DMS 273 (cell line): ENCODE results near the gene RTF1.
A peak's percentile ranks its signal among the peaks of the same experiment; 100 is the strongest.

Source experiments
- DNase-seq: peaks from one replicate; lab custom pipeline; 2025; ENCODE audit not compliant: unreplicated experiment; lab: John Stamatoyannopoulos, UW

Gene RTF1

DNA sequence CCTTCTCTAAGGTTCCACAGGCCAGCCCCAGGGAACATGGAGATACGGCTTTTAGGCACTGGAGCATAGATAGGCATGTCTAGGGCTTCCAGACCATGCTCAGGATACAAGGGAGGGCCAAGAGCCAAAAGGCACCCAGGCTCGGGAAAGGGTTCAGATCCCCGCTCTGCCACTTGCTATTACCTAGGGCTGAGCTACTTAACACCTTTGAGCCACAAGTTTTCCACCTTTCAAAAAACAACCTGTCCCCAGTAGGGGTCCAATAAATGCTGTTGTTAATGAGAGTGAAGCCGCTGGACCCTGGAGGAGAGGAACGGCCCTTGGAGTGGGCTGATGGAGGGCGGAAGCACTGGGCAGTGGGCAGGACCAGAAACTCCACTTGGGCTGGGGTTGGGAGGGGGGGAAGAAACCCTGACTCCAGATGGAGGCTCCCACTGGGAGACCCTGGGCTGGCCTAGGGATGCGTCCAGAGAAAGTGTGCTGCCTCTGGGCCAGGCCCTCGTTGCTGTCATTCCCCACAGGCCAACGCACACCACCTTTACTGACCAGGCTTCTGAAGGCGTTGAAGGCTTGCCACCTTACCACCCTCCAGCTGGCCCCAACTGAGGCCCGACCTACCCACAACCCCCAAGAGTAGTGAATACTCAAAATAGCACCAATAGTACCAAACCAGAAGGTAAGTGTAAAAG is 68.2 kb downstream of the RTF1 start:
- DNase-seq: no peak

DNA sequence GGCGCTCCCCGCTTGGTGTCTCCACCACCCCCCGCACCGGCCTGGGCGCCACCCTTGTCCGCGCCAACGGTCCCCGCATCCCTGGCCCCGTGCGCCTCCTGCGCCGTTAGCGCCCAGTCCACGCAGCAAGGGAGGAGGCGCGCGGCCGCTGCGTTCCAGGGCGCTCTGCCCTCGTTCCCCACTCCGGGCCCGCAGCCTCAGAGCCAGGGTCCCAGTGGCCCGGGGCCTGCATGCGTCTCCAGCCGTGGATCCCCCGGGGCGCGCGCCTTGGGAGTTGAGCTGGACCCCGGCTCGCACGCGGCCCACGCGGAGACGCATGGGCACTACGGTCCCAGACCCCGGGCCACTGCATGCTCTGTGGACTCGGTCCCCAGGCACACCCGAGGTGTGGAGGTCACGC is 69.4 kb downstream of the RTF1 start:
- no peak for DNase-seq

DNA sequence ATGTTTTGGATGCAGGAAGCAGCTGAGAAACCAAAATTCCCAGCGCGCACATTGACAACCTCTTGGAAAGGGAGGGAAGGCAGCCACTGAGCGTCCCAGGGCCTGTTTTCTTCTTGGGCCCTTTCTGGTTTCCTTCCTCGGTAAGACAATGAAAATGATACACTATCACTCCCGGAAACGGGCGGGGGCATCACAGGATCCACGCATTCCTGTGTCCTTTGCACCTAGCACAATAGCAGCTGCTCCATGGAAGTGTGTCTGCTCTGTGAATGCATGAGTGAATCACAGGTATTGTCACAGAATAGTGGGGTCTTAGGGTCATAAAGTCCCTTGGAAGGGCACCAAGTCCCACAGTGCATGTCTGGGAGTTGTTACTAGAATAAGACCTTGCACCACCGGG is 70.5 kb downstream of the RTF1 start:
- no peak for DNase-seq

DNA sequence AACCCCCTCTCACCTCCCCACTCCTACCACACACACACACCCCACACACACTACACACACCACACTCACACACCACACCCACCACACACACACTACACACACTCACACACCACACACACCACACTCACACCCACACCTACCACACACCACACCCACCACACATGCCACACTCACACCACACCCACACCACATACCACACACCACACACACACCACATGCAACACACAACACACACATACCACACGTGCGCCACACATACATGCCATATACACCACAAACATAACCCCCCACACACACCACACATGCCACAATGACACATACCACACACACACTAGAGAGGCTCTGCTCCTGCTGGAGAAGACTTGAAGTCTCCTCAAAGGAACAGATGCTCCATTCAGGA is 70.9 kb downstream of the RTF1 start:
- no peak for DNase-seq

DNA sequence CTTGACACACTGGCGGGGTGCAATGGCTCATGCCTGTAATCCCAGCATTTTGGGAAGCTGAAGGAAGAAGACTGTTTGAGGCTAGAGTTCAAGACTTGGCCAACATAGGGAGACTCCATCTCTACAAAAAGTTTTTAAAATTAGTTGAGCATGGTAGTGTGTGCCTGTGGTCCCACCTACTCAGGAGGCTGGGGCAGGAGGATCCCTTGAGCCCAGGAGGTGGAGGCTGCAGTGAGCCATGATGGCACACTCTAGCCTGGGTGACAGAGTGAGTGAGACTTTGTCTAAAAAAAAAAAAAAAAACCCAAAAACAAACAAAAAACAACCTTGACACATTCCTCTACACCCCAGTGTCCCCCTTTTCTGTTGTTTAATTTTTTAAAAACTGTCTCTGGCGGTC is 72.7 kb downstream of the RTF1 start:
- DNase-seq: no peak

DNA sequence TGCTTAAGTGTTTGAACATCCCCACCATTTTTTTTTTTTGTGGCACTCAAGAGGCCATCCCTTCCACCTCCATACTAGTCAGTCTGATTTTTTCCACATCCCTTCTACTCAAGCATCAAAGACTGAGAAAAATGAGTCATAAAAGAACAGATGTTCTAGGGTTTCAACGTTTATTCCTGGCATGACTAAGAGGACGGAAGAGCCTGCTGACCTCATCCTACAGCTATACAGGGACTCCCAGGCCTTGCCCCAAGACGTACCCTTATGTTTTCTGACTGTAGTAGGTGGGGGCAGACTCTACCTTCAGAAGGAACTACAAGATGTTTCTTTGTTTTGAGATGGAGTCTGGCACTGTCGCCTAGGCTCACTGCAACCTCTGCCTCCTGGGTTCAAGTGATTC is 73.5 kb downstream of the RTF1 start:
- peak; percentile 67 for DNase-seq

DNA sequence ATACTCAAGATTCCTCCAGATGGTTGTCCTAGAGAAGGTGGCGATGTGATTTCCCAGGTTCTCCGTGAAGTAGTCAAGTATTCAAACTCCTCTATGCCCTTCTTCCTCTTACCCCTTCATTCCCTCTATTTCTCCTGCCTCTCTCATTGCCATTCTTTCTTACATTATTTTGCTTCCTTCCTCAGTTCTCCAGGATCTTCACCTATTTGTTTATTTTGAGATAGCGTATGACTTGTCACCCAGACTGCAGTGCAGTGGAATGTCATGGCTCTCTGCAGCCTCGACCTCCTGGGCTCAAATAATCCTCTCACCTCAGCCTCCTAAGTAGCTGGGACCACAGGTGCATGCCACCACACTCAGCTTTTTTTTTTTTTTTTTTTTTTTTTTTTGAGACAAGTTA is 75.0 kb downstream of the RTF1 start:
- DNase-seq: no peak

DNA sequence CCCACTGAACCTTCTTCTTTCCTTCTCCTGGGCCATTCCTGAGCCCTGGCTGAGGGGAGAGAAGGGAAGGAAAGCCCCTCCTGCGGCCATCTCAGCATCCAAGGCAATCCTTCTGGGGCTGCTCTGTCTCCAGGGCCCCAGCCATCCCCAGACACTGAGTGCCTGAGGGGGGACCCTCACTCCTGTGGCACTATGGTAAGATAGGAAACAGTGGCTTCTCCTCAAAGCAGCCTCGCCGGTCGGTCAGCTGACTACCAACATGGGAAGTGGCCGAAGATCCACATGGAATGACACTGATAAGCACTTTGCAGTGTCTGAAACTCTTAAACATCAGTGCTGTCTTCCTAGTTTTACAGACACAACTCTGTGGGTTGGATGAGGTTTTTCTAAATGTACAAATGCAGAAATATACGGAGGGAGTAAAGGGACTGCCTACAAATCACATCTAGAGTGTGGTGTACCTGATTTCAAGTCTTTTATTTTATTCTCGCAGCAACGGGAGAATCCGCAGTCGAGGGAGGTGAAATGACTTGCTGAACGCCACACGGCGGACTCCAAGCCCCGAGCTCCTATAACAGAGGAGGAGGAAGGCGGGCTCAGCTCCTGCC is 75.8 kb downstream of the RTF1 start:
- DNase-seq: no peak

DNA sequence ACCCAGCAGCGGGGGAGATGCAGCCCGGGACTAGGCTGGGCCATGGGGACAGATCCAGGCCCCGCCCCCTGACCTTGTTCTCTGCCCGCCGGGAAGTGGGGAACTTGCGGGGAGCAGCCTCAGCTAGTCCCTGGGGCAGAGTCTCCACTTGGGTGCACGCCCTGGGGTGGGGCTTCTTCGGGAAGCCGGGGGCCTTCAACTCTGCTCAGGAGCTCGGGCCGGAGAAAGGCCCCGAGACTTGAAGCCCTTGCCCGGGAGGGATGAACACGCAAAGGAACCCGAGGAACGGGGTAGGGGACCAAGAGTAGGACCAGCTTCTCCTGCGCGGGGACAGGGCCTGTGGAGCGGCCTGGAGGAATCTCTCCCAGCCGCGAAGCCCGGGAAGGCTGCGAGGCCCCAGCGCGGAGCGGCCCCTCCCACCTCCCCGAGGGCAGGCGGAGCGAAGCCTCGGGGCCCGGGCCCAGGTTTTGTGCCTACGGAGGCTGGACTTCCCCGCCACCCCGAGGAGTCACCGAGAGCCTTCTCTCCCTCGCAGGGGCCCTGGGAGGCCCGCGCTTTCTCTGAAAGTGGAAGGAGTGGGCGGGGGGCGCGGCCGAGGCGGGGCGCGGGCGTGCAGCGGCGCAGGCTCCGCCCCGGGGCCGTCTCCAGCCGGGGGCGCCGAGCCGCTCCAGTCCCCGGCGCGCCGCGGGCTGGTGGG is 76.5 kb downstream of the RTF1 start, which contains the start of gene ITPKA:
TSS of gene ITPKA (plus strand) at position 670 of the 697 bp plus-strand sequence. CDS start 54 bp downstream, outside the sequence.
- peak; percentile 83 for DNase-seq

DNA sequence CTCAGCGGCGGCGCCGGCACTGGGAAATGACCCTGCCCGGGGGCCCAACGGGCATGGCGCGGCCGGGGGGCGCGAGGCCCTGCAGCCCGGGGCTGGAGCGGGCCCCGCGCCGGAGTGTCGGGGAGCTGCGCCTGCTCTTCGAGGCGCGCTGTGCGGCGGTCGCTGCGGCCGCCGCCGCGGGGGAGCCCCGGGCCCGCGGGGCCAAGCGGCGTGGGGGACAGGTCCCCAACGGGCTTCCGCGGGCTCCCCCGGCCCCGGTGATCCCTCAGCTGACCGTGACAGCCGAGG is 77.0 kb downstream of the RTF1 start:
- no peak for DNase-seq

DNA sequence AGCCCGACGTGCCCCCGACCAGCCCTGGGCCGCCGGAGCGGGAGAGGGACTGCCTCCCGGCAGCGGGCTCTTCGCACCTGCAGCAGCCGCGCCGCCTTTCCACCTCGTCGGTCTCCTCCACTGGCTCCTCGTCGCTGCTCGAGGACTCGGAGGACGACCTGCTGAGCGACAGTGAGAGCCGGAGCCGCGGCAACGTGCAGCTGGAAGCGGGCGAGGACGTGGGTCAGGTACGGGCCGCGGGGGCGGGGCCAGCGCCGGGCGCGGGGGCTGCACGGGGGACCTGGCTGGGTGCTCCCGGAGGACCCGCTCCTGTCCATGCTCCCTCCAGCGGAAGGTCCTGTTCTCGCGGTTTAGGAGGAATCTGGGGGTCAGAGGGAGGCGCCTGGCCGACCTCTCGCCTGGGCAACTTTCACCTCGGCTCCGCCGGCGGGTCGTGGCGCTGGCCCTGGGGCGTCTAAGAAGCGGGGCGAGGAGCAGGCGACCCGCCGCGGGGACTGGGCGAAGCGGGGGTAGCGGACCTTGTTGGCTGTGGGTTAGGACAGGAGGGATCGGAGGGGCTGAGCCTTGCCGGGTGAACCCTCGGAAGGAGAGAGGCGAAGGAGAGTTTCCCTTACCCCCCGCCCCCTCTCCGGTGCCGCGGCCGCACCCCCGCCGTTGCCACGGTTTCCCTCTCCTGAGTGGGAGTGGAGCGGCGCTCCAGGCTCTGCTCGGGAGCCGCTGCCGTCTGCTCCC is 77.5 kb downstream of the RTF1 start:
- peak; percentile 57 for DNase-seq

DNA sequence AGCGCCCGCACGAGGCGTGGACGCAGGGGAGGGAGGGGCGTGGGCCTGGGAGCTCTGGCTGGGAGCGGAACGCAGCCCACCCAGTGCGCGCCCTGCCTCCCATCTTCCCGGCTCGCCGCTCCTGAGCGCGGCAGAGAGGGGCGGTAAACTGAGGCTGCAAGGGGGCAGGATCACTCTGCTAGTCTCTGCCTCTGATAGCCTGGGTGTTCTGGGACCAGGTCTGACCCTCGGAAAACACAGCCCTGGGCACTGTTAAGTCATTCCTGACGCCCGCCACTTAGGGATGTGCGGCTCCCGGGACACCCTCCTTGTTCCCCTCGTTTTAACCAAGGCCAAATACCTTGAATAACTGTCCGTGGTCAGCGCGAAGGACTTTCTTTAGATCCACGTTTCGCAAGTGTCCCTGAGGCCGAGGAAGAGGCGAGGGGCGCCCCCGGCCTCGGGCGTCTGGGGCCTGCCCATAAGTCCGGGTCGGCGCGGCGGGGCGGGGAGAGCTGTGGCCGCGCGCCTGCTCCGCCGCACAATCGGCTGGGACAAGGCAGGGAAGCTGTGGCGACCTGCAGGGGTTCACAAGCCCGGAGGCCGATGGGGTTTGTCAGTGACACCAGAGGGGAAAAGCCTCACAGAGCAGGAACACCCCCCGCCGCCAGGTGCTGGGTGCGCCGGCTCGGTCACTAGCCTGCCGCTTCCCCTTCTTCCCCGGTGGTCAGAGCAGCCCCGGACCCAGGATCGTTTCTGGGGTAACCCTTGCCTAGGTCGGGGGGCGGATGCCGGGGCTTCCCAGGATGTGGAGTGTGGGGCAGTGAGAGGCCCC is 78.2 kb downstream of the RTF1 start:
- no peak for DNase-seq

DNA sequence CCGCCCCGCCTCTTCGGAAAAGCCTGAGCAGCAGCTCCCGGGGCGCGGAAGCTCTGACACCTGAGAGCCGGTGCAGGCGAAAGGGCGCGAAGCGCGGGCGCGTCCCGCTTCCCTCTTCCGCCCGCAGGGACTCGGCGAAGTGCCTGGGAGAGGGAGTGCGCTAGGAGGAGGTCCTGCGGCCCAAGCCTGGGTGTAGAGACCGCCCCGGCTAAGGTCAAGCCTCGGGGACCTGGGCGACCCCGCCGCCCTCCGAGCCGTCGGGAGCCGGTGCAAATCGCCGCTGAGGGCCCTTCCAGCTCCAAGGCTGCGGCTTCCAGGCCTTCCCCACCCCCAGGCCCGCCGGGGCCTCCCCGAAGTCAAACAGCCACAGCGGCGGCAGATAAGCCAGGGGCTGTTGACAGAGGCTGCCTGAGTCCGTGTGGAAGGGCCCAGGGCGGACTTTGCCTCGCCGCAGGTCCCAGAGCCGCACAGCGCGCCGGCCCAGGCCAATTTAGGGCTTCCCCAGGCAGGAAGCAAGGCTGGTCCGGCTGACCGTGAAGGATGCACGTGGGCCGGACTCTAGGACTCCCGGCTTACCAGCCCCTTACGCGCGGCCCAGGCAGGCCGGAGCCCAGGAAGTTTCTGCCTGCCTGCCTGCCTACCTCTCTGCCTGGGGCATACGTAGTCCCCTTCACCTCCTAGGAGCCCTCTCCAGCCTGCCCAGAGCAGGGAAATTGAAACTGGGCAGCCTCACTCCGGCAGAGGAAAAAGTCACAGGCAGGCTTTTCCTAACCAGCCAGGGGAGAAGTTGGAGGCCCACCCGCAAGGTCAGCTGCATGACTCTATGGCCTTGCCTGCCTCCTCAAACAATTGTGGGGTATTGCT is 79.1 kb downstream of the RTF1 start:
- DNase-seq: no peak

DNA sequence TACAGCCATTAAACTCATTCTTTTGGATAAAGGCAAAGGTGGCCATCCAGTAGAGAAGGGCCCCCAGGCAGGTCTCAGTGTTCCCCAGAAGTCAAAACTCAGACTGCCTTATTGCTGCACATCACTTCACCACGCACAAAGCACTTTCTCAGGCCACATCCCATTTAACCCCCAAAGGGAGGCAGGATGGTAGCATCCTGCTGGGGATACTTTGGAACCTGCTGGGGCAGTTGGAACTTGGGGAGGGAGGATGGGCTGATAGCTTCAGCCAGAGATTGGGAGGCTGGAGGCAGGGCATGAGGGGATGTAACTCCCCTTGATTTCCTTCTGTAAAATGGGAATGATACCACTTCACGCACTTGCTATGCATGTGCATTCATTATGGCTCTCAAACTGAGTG is 81.8 kb downstream of the RTF1 start:
- DNase-seq: no peak

DNA sequence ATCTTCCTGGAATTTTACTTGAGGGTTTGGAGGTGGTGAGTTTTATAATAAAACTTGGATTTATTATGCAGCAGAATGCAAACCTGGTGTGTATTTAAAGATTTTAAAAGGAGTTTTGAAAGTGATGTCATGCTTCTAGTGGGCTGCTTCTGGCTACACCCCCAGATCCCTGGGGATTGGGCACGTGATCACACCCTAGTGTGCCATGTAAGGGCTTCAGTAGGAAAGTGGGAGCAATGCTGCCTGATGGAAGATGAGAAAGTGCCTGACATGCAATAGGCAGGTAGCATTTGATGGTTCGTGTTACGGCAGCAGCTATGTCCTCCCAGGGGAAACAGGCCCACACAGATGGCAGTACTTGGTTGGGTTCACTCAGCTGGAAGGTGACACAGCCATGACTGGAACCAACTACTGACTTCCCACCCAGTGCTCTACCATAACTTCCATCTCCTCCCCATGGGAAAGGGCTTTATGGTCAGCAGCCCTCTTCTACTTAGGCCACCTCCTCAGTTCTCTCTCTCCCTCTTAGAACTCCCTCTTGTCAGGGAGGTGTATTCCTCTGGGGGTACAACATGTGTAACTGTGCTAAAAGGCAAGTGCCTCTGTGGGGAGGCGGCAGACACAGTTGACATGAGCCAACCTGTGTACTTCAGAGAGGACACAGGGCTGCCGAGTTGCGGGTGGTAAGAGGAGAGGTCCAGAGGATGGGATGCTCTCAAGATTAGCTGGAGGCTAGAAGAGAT is 82.4 kb downstream of the RTF1 start:
- DNase-seq: peak; percentile 35

DNA sequence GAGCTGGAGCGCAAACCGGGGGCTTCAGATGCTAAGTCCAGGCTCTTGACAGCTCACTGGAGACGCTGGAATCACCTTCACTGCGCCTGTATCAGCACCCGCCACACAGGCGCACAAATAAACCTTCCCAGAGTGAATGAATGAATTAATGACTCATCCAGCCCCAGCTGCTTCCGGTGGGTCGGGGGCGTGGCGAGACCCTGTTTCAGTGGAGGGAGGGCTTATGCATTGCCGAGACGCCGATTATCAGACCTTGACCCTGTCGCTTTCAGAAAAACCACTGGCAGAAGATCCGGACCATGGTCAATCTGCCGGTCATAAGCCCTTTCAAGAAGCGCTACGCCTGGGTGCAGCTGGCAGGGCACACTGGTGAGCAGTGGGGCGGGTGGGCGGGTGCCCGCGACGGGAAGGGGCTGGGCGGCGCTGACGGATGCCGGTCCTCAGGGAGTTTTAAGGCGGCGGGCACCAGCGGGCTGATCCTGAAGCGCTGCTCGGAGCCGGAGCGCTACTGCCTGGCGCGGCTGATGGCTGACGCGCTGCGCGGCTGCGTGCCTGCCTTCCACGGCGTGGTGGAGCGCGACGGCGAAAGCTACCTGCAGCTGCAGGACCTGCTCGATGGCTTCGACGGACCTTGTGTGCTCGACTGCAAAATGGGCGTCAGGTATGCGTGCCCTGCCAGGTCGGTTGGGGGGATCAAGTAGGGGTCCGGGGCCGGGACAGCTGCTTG is 84.5 kb downstream of the RTF1 start:
- peak; percentile 32 for DNase-seq

DNA sequence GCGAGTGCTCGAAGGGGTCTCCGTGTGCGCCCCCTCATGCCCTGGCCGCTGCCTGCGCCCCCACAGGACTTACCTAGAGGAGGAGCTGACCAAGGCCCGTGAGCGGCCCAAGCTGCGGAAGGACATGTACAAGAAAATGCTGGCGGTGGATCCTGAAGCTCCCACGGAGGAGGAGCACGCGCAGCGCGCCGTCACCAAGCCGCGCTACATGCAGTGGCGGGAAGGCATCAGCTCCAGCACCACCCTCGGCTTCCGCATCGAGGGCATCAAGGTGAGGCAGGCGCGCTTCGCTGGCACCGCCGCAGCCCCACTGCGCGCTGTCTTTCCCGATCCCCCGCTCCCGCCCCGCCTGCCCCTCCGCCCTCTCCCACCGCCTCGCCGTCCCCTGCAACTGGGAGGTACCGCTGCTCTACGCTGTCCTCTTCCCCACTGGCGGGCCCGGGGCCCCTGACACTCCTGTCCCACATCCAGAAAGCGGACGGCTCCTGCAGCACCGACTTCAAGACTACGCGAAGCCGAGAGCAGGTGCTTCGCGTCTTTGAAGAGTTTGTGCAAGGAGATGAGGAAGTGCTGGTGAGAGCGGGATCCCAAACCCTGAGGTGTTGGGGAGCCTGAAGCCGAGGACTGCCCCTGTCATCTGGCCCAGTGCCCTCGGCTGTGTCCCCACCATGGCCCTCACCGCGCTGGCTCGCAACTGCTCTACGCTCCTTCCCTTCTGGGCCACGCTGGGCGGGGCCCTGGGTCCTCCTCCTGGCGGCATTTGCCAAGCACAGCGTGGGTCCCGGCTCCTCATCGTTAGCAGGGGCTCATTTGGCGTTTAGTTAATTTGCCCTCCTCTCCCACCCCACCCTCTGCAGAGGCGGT is 85.3 kb downstream of the RTF1 start:
- DNase-seq: no peak
